Measurements from ENCODE around the gene ENSA. TPM values are rescaled to one million over a fixed set of nuclear protein-coding genes. Genes with fewer than 3 reads are reported as not detected.
A peak's percentile ranks its signal among the peaks of the same experiment; 100 is the strongest.

The ENSA gene
- total and polyA plus RNA-seq, 2 donors (not counting 3 experiments of a cell fraction or from before 2014, with no cell fraction given): 32.4 to 155 TPM

DNA sequence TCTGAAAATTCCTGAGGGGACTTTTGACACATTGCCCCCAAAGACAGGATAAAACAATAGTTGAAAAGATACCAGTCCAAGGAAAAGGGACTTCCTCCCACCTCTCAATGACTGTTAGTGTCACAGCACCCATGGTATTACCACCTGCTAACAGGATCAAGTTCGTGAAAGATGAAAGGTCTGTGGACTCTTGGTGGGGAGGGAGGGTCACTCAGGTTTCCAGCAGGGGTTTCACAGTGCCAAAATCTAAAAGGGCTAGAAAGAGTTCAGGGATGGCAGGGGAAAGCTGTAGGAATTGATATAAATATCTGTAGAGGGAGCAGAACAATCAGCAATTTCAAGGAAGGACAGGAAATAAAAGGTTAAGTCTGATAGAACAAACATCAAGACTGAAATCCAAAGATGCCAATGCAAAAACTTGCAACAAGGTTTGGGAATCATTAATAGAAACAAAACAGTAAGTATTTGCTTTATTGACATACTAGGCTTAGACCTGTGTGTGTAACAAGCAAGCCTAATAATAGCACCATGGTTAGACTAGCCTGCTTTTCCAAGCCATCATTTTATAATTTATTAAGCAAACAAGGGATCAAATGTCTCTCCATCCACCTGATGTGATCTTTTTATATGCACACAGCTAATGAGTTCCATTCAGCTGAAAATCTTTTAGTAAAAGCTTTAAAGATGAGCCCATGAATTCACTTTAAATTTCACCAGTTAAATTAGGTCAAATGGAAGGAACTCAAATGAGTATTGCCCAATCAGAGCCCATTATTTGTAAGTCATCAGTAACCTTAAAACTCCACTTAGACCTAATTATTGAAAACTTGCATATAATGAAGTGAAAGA is 53.7 kb downstream of the ENSA start:
- intact Hi-C loops (cut with micrococcal nuclease): loop anchor here (5.0 kb wide), 1 partner anchor 237 kb away; no protein-coding TSS in a partner anchor

More for the DNA sequence above, 53.7 kb downstream of the ENSA start:
- H3K36me3 ChIP-seq (ENCODE audit: control insufficient read depth in 2 of 2, extremely low read depth in 1 of 2, insufficient read depth in 2 of 2, low read length in 2 of 2): peaks cover 17 to 39% of the 10 kb centered on the region in 2 experiments
- dilution Hi-C loops (cut with MboI; ENCODE audit: extremely low pct_ligation_motif_present, low sequenced_read_pairs): loop anchor here (10.0 kb wide), 1 partner anchor 89 kb away; no protein-coding TSS in a partner anchor
- DNase-seq (ENCODE audit: low read depth, low spot score) (no peak), FAIRE-seq (no peak)
- H3K27me3 ChIP-seq (ENCODE audit: control insufficient read depth in 2 of 2, insufficient read depth in 2 of 2, low read length in 2 of 2): no peaks in the 10 kb centered on the region
- H3K9ac ChIP-seq (replicated peaks; ENCODE audit: extremely low read depth, insufficient read depth, low read length): peak overlapping the region; percentile 97
- peak overlapping the region; percentile 50 for H3K27ac ChIP-seq (ENCODE audit: insufficient read depth, low read depth, low read length)
- no TSS peak for BruUV-seq (replicated peaks)
- POLR2A ChIA-PET: interaction anchor here (1.4 to 1.7 kb wide), 3 partner anchors 11 to 44 kb away, joined by 4 to 6 read pairs (median 4); no protein-coding TSS in a partner anchor
- peaks cover 35% of the 10 kb centered on the region for H3K4me1 ChIP-seq (ENCODE audit: control insufficient read depth, extremely low read depth, insufficient read depth, low read length)
- peaks cover 77% of the 10 kb centered on the region for H3K79me2 ChIP-seq (ENCODE audit: control insufficient read depth, insufficient read depth, low read length)
- H3K9me3 ChIP-seq (replicated peaks; ENCODE audit: control insufficient read depth, insufficient read depth, low read length): no peaks in the 10 kb centered on the region
- TF ChIP-seq JUN (IDR thresholded peaks at IDR 0.05; ENCODE audit: borderline replicate concordance, insufficient read depth, insufficient read length, low read depth) (no peak), POLR2AphosphoS5 (IDR thresholded peaks at IDR 0.05; ENCODE audit: insufficient read depth, low read depth, low read length) (no peak), POLR2A (IDR thresholded peaks at IDR 0.05; ENCODE audit: low read depth, low read length) (no peak)
- TF ChIP-seq, protein P1, sequence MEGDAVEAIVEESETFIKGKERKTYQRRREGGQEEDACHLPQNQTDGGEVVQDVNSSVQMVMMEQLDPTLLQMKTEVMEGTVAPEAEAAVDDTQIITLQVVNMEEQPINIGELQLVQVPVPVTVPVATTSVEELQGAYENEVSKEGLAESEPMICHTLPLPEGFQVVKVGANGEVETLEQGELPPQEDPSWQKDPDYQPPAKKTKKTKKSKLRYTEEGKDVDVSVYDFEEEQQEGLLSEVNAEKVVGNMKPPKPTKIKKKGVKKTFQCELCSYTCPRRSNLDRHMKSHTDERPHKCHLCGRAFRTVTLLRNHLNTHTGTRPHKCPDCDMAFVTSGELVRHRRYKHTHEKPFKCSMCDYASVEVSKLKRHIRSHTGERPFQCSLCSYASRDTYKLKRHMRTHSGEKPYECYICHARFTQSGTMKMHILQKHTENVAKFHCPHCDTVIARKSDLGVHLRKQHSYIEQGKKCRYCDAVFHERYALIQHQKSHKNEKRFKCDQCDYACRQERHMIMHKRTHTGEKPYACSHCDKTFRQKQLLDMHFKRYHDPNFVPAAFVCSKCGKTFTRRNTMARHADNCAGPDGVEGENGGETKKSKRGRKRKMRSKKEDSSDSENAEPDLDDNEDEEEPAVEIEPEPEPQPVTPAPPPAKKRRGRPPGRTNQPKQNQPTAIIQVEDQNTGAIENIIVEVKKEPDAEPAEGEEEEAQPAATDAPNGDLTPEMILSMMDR (IDR thresholded peaks at IDR 0.05; ENCODE audit: extremely low read depth in 1 of 2, insufficient read depth in 1 of 2, low read depth in 1 of 2, low read length in 2 of 2): no peak
- CTCF ChIA-PET: interaction anchor here (10.3 to 13.4 kb wide), 2 partner anchors 13 to 45 kb away, joined by 147 to 184 read pairs; no protein-coding TSS in a partner anchor
- H3K9me1 ChIP-seq (replicated peaks; ENCODE audit: control insufficient read depth, extremely low read depth, insufficient read depth, low read length): no peaks in the 10 kb centered on the region
- no peak overlapping the region for H2AFZ ChIP-seq (ENCODE audit: low read depth, low read length)
- H3K4me3 ChIP-seq (replicated peaks in 1 of 3; ENCODE audit: insufficient read depth in 1 of 3, low read depth in 1 of 3, low read length in 3 of 3): peak overlapping the region; percentile 91 to 99 (median 92)
- H4K20me1 ChIP-seq (replicated peaks; ENCODE audit: control insufficient read depth, extremely low read depth, insufficient read depth, low read length): peaks cover 36% of the 10 kb centered on the region
- peak overlapping the region; percentile 87 for H3K4me2 ChIP-seq (ENCODE audit: insufficient read depth, low read length)
